Effector CD8-positive, alpha-beta T cell (primary cell): Measurements from ENCODE around the gene LRP3.
"Not testable (repeated sequence)": the region's sequence is repeated elsewhere in the genome, so short reads cannot be mapped to it uniquely, and the experiment has no call there.

Experiments used
- DNase-seq: peaks from one replicate; lab custom pipeline; 2025; lab: John Stamatoyannopoulos, UW

Gene LRP3

DNA sequence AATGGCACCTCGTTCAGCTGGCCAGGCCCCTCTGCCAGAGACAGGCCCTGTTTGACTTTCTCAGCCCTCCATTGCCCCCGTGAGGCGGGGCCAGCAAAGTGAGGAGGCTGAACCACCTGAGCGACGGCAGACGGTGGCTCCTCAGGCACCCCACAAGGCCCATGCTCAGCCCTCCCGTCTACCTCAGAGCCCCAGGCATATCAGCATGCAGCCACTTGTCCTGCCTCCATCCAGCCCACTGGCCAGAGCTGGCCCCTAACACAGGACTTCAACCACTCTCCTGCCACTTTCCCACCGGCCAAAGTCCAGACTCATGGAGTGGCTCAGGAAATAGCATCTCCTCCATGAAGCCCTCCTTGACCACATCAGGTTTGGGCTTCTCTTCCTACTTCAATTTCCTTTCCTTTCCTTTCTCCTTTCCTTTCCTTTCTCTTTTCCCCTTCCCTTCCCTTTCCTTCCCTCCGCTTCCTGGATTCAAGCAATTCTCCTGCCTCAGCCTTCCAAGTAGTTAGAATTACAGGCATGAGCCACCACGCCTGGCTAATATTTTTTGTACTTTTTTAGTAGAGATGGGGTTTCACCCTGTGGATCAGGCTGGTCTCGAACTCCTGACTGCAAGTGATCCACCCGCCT is 22.2 kb downstream of the LRP3 start:
- DNase-seq = no peak

DNA sequence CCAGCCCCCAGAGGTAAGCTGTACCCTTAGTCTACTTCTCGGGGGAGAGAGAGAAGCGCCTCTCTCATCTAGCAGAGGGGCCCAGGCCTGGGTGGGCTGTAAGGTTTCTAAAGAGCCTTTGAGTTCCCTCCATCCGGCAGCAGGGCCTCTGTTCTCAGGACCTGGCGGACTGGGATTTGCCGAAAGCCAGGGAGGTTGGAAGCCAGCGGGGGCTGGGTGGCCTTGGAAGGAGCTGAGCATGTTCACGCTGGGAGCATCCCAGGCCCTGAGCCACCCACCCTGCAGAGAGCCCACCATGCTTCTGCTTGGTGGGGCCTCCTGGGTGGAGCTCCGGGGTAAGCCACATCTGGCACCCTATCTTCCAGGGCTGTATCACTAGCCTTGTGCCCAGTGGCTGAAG is 23.8 kb downstream of the LRP3 start:
- DNase-seq = no peak

DNA sequence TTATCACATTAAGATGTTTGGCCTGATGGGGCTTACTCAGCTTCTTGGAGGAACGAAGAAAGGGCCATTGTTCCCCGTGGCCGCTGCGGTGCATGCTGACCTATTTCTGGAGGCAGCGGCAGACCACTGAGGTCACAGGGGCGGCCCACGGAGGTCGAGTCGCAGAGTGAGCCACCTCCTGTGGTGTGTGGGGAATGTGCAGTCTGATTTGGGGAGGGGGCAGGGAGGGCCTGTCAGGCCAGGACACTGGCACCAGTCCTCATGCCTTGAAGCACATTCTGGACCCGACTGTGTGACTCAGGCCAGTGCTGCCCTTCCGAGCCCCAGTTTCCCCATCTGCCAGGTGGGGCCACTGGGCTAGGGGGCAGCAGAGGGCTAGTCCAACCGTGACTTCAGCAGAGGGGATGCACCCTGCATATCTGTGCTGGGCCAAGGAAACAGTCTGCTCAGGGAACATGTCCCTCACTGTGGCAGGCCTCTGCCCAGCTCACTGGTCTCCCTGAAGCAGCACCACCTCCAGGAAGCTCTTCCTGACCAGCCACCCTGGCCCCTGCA is 25.2 kb downstream of the LRP3 start:
- DNase-seq = no peak

DNA sequence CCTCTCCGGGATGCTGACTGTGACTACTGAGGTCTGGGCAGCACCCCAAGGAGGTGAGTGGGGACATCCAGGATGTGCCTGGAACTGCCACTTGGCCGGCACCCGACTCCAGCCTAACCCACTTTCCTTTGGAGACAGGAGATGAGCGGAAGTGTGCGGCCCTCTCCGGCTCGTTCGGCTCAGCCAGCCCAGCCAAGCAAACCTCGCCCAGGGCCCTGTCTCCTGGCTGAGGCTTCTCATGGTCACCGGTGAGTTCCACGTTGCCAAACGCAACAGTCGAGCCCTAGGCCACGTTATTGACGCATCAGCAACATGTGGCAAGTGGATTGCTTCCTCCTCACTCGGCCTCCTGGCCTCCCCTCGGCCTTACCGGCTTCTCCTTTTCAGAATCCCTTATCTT is 26.0 kb downstream of the LRP3 start:
- no peak for DNase-seq

DNA sequence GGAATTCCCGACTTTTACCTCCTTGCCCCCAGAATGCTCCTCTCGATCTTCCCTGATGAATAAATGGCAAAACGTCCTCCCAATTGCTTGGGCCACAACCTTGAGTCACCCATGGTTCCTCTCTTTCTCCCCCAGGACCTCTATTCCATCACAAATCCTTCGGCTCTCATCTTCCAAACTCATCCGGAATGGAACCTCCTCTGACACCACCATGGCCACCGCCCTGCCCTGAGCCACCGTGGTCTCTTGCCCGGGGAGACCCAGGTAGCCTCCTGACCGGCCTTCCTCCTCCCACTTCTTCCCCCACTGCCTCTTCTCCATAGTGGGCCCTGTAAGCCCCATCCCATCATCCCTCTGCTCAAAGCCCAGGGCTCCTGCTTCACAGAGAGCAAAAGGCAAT is 26.6 kb downstream of the LRP3 start:
- DNase-seq = no peak

DNA sequence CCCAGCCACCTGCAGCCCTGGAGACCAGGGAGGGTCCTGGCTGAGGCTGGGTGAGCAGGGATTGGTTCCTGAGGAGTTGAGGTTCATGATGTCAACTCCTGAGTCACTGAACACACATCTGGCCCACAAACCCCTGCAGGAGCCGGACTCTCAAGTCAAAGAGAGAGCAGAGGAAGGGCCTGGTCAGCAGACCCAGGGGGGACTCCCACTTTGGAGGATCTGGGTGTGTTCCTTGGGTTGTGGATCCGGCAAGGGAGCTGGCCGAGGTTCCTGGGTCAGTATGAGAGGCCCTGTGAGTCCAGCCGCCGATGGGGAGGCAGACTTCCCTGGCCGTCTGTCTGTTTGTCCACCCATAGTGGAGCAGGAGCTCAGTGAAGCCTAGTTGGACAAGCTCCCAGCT is 27.5 kb downstream of the LRP3 start:
- DNase-seq = no peak

DNA sequence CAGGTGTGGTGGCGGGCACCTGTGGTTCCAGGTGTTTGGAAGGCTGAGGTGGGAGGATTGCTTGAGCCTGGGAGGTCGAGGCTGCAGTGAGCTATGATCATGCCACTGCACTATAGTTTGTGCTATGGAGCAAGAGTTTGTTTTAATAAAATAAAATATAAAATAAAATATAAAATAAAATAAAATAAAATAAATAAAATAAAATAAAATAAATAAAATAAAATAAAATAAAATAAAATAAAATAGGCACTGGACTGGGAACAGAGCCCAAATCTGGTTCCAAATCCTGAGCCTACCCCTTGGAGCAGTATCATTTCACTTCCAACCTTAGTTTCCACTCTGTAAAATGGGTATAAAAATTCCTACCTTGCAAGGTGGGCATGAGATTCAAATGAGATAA is 28.1 kb downstream of the LRP3 start:
- DNase-seq = not testable (repeated sequence)

DNA sequence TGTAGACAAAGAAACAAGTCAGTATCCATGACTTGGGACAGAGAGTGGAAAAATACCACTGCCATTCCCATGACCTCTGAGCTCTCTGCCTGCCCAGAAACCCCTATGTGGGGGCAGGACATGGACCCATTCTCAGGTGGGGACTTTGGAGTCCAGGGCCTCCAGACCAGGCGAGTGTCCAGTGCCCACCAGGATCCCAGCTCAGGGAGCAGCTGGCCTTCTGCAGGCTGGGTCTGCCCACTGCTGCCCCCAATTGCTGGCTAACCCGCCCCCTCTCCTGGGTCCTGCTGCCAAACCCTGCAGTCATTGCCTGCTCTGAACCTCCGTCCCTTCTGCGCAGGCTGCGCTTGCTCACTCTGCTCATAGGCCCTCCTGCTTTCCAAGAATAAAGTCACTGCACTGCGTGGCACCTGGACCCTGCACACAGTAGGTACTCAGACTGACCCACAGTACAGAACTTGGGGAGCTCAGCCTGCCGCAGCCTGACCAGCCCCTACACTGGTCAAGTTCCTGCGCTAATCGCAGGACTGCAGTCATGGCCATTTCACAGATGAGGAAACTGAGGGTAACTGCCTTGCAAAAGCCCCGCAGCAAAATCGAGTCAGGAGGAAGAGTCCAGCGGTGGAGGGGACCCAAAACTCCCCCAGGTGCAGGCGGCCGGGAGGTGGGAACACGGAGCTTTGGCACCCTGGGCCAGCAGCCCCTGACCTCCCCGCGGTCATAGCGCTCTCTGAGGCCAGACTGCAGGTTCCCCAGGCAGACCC is 30.7 kb downstream of the LRP3 start:
- DNase-seq = no peak

DNA sequence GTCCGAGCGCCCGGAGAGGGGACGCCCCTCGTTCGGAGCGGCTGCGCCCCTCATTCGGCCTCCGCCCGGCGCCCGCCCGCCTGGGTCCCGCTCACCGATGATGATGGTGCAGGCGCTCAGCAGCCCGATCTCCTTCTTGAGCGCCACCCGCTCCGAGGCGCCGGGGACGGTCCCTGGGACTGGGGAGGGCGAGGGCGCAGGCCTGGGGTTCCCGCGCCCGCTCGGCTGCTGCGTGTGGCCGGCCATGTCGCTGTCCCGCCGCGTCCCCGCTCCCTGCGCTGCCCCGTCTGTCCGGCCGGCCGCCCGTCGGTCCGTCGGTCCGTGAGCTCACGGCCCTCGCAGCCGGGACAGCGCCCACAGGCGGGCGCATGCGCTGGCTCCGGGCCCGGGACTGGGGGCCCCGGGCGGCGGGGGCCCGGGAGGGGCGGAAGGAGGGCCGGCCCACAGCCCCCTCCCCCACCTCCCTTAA is 31.4 kb downstream of the LRP3 start, which contains the start of gene SLC7A10:
Gene SLC7A10, minus strand, starts transcription at position 393 of the 469 bp plus-strand sequence. Its CDS starts 147 bp downstream, at position 246.
- no peak for DNase-seq

DNA sequence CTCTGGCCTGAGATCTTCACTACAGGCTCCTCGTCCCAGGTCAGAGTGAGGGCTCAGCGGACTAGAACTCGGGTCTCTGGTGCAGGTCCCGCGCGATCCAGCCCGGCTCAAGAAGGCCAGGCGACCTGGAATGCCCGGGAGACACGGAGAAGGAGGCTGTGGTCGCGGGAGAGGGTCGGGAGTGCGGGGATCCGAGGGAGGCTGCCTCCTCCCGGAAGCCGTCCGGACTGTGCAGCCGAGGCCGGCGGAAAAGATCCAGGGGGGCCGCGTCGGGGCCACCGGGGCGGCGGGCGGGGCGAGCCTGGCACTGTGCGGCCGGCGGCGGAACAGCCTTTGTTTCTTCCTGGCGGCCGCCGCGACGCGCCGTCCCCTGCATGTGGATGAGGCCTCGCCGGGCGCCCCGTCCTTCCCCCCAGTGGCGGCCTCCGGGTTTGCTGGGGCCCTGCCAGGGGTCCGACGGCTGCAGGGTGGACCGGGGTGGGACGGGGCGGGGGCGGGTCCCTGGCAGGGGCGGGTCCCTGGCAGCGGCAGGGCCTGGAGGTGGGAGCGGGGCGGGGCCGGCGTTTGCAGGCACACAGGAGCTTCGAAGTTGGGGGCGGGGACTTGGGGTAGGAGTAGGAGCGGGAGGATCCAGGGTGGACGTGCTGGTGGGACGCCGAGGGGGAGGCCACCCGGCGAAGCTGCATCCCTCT is 32.6 kb downstream of the LRP3 start:
- DNase-seq = no peak

DNA sequence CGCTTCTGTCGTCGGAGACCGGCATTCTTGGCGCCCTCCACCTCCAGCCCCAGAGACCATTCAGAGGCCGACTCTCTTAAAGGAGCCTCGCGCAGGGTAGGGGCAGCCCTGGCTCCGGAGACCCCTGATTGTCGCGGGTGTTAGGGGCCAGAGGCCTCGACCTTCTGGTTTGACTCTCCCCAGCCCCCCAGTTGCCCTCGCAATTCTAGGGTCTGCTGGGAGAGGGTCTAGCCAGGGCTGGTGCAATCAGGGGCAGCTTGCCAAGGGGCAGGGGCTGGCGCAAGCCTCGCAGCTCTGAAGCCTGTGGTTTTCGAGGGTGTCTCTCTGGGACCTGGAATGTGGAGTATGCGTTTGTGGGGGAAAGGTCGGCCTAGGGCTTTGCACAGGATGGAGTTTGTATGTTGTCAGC is 33.1 kb downstream of the LRP3 start:
- DNase-seq = no peak

DNA sequence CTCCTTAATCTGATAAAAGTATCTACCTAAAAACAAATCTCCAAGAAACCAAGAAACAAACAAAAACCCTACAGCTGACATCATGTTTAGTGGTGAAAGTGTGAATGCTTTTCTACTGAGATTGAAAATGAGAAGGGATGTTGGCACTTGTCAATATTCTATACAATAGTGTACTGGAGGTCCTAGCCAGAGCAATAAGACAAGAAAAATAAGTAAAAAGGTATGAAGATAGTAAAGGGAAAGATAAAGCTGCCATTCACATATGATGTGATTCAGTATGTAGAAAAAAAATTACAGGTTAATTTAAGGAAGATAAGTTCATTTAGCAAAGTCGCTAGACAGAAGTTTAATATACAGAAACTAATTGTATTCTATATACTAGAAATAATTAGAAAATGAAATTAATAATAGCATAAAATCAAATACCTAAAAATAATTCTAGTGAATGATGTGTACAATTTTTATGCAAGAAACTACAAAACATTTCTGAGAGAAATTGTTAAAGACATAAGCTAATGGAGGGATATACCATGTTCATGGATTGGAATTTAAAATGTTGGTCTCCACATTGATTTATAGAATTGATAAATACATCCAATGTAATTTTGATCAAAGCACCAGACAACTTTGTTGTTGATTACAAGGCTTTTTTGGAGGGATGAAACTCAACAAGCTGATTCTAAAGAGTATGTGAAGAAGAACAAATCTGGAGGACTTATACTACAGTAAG is 33.9 kb downstream of the LRP3 start:
- DNase-seq = no peak

DNA sequence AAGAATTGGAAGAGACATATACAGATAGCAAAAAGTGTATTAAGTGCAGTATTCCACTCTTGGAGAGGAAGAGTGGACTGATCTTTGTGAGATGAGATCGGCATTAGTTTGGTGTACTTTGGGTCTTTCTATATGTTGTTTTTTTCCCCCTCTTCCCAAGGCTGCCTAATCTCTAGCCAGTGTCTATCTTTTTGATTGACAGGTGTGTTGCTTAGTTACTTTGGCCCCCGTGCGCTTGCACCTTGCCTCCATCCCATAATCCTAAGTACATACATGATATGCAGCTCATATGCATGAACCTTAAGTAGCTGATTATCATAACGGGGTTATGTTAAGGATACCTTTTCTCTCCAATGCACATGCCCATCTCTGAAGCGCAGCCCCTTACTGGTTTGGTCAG is 35.8 kb downstream of the LRP3 start:
- DNase-seq = no peak

DNA sequence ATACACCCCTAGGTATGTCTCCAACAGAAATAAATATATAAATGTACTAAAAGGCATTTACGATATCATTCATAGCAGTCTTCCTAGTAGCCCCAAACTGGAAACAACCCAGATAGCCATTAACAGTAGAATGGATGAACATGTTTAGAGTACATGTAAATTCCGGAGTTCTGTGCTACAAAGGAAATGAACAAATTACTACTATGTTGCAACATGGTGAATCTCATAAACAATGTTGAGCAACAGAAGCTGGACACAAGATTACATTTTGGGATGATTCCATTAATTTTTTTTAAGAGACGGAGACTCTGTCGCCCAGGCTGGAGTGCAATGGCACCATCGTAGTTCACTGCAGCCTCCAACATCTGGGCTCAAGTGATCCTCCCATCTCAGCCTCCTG is 37.4 kb downstream of the LRP3 start:
- no peak for DNase-seq

DNA sequence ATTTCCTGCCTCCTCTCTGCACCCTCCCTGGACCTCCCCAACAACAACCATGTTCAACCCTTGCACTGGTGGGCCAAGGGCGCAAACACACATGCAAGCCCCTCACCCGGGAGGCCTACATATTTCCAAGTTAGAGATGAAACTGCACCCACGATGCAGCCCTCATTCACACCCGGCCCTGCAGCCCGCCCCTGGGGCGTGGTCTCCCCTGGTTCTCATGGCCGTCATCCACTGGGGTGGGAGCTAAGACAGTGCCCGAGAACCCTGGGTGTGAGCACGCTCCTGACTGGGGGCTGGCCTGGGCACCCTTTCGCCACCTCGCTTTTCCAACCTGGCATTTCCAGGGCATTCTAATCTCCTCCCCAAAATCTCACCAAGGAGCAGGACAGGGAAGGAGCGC is 38.5 kb downstream of the LRP3 start:
- no peak for DNase-seq

DNA sequence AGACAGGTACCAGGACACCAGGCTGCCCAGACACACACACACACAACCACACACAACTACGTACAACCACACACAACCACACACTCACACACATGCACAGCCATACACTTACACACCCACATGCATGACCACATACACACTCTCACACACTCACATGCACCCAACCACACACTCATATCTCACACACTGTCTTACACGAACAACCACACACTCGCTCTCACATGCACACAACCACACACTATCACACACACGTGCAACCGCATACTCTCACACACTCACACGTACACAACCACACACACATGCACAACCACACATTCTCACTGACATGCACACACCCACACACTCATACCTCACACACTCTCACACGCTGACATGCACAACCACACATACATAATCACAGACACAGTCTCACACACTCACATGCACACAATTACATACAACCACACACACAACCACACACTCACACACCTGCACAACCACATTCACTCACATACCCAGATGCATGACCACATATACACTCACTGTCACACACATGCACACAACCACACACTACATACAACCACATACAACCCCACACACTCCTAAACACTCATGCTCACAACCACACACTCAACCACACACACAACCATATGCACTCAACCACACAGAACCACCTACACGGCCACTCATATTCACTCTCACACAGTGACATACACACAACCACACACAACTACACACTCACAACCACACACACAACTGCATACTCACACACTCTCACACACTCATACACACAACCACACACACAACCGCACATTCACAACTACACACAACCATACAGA is 39.1 kb downstream of the LRP3 start:
- no peak for DNase-seq

DNA sequence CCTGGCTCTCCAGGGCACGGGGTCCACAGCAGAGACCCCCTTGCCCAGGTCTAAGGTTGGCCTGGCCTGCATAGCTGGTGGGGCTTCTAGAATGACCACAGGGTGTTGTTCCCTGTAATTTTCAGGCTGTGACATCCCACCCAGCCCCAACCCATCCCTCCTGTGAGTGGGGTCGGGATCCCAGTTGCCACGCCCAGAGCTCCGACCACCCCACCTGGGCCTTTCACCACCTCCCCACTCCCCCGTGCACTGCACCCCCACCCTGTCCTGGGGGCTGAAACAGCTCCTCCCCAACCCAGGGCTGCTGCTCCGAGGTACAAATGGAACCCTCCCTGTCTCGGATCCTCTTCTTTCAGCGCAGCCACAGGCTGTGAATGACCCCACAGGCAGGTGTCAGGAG is 40.0 kb downstream of the LRP3 start:
- no peak for DNase-seq

DNA sequence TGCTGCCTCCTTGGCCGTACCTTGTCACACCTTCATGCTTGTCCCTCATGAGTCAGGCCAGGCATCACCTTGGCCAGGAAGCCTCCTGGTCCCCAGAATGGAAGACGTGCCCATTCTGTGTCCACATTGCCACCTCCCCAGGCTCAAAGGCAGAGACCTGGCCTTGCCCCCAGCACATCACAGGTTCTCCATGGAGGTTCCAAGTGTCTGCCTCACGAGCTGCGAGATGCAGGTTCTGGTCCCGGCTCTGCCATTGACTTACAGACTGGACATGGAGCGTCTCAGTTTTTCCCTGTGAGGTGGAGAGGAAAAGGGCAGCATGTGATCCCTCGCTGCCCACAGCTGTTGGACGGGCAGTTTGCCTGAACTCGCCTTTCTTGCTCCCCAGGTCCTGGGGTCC is 40.6 kb downstream of the LRP3 start:
- no peak for DNase-seq

DNA sequence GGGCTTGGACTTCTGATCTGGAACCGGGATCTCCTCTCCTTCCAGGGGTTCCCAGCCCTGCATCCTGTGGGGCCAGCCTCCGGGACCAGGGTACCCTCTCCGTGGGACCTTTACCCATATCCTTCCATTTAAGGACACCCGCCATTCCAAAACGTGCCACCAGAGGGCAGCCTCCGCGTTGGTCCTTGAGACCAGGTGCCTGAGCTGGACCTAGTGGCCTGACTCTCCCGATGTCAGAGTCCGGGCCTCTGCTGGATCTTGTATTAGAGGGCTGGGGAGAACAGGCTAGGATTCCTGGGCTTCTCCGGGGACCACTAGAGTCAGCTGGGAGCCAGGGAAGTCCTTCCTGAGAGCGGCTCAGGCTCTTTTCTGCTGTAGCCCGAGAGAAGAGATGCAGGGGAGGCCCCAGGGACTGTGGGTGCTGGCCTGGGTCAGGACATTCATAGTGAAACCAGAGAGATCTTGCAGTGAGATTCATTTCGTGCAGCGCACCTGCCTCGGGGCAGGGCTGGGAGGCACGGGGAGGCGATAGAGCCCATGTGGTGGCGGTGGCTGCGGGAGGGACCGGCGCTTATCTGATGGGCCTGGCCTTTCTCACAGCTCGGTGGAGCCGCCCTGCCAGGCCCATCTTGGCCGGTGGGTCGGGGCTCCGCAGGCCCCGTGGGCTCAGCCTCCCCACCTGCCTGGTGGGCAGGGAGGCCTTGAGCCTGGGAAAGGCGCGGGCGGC is 41.3 kb downstream of the LRP3 start:
- peak; percentile 65 for DNase-seq

DNA sequence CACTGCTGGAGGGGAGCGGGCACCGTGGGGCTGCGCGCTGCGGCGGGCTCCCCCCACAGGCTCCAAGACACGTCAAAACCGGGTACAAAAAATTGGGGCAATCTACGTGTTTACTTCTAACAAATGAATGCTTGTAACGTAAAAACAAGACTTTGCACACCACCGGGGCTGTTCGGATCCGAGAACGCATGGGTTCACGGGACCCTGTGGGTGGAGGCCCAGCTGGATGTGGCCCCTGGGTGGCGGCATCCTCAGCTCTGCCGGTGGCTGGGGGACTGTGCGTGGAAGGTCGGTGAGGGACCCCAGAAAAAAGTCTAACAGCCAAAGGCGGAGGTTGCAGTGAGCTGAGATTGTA is 41.8 kb downstream of the LRP3 start:
- no peak for DNase-seq
